ENCODE data around the gene NLRC5.
A peak's percentile ranks its signal among the peaks of the same experiment; 100 is the strongest.

NLRC5 gene

GRCh38 chr16:57084996-57085395 lies 95.6 kb downstream of the NLRC5 start:
- H3K4me3 ChIP-seq (ENCODE audit: low read depth, low read length), result no peak overlapping the region
- no peak for DNase-seq (ENCODE audit: low read depth)
- TF ChIP-seq CTCF (IDR thresholded peaks at IDR 0.05; ENCODE audit: control insufficient read depth, extremely low read depth, insufficient read depth), result no peak

- TF ChIP-seq CTCF (IDR thresholded peaks at IDR 0.05; ENCODE audit: control insufficient read depth, extremely low read depth, insufficient read depth), result no peak
- DNase-seq (ENCODE audit: low read depth), result no peak
- no peak overlapping the region for H3K4me3 ChIP-seq (ENCODE audit: low read depth, low read length)
Observed at GRCh38 chr16:57087003-57087402, 97.6 kb downstream of the NLRC5 start.

GRCh38 chr16:57089406-57089805 lies 100.0 kb downstream of the NLRC5 start:
- DNase-seq (ENCODE audit: low read depth), result no peak
- no peak overlapping the region for H3K4me3 ChIP-seq (ENCODE audit: low read depth, low read length)
- no peak for TF ChIP-seq CTCF (IDR thresholded peaks at IDR 0.05; ENCODE audit: control insufficient read depth, extremely low read depth, insufficient read depth)

- H3K4me3 ChIP-seq (ENCODE audit: low read depth, low read length), result no peak overlapping the region
- no peak for DNase-seq (ENCODE audit: low read depth)
- no peak for TF ChIP-seq CTCF (IDR thresholded peaks at IDR 0.05; ENCODE audit: control insufficient read depth, extremely low read depth, insufficient read depth)
Observed at GRCh38 chr16:57091200-57091974, 102.0 kb downstream of the NLRC5 start.

- DNase-seq (ENCODE audit: low read depth), result no peak
- H3K4me3 ChIP-seq (ENCODE audit: low read depth, low read length), result peak within 1 kb of the TSS; percentile 54
- peak; percentile 27; the same call in 1 of the 2 replicates for TF ChIP-seq CTCF (IDR thresholded peaks at IDR 0.05; ENCODE audit: control insufficient read depth, extremely low read depth, insufficient read depth)
Observed at GRCh38 chr16:57091975-57092785, 102.8 kb downstream of the NLRC5 start, which contains the start of gene CPNE2. Gene CPNE2 (plus strand): TSS chr16:57092583. CDS start chr16:57110743, 18,160 bp downstream.

- peak overlapping the region; percentile 54 for H3K4me3 ChIP-seq (ENCODE audit: low read depth, low read length)
- DNase-seq (ENCODE audit: low read depth), result no peak
Observed at GRCh38 chr16:57092786-57093411, 103.5 kb downstream of the NLRC5 start.

More at GRCh38 chr16:57092786-57093411, 103.5 kb downstream of the NLRC5 start:
- peak; percentile 53 for TF ChIP-seq CTCF (IDR thresholded peaks at IDR 0.05; ENCODE audit: control insufficient read depth, extremely low read depth, insufficient read depth)
